Esophagus squamous epithelium (tissue), 5 donors: ENCODE data around the gene LRP1B. TPM values are rescaled to one million over a fixed set of nuclear protein-coding genes. Genes with fewer than 3 reads are reported as not detected.

Experiments
- DNase-seq: peaks from one replicate; lab custom pipeline; 2025; lab: John Stamatoyannopoulos, UW
- H3K27ac ChIP-seq, 4 donors: fragments of 200-600 bp; sonication (generic); one replicate each; pipeline ENCODE4 v1.5.1; 2016 to 2019; ENCODE audit warnings: mild to moderate bottlenecking in 1 of 4
- H3K27me3 ChIP-seq, 4 donors: fragments of 200-600 bp; sonication (generic); 1 replicate in 3 of 4; 2 replicates in 1 of 4; pipeline versions ENCODE4 v1.5.1 to v1.6.0; 2017 to 2021; ENCODE audit warnings: antibody characterized with exemption in 1 of 4
- H3K36me3 ChIP-seq, 3 donors: fragments of 200-600 bp; sonication (generic); one replicate each; pipeline ENCODE4 v1.5.1; 2016 to 2019
- H3K4me1 ChIP-seq, 3 donors: fragments of 200-600 bp; sonication (generic); one replicate each; pipeline ENCODE4 v1.5.1; 2017 to 2019
- H3K4me3 ChIP-seq, 4 donors: fragments of 200-600 bp; sonication (generic); 1 replicate in 3 of 4; 2 replicates in 1 of 4; pipeline ENCODE4 v1.5.1; 2016 to 2019; ENCODE audit warnings: mild to moderate bottlenecking in 2 of 4, moderate library complexity in 1 of 4
- H3K9me3 ChIP-seq, 3 donors: fragments of 200-600 bp; sonication (generic); one replicate each; pipeline ENCODE4 v1.5.1; 2016 to 2019
- CTCF ChIP-seq, 6 experiments: fragments of 450-650 bp in 4 of 6; fragments of 200-600 bp in 2 of 6; sonication (generic) in 2 of 6; IDR thresholded peaks; one replicate each; pipeline ENCODE4 v1.5.1; 2016 to 2019; ENCODE audit warnings: antibody characterized with exemption in 6 of 6, mild to moderate bottlenecking in 4 of 6, moderate library complexity in 4 of 6
- POLR2A ChIP-seq, 4 donors: fragments of 450-650 bp; IDR thresholded peaks; one replicate each; pipeline ENCODE4 v1.6.1; 2017; ENCODE audit warnings: antibody characterized with exemption in 4 of 4, mild to moderate bottlenecking in 4 of 4, moderate library complexity in 3 of 4
- WGBS, 2 donors: methylation state at CpG; one replicate each; pipeline ENCODE4 v1.1.5; 2018; 5-methylcytosine and 5-hydroxymethylcytosine counted together
- intact Hi-C: fragments of 100-400 bp; cut with DNase I; formaldehyde crosslinking; loops from one replicate; pipeline ENCODE4 v1.15.0; 2022
- total RNA-seq, 4 donors: library from RNA; depleted of rRNA; stranded (reverse); fragments of >200 nt; gene quantifications; one replicate each; pipeline ENCODE4 v1.1.0, GENCODE V29; 2016
- donor health status: DM: yes; HTN: yes; CAD: no.

Gene LRP1B
- total RNA-seq, 4 donors from 2014 or later = 0.04 to 1.1 (median 0.23) TPM

- Histone ChIP-seq H3K9me3 (no peaks in the 10 kb centered on the region), H3K27me3 (no peaks in the 10 kb centered on the region), H3K4me3 (no peak overlapping the region), H3K27ac (no peak overlapping the region), H3K4me1 (no peaks in the 10 kb centered on the region), H3K36me3 (no peaks in the 10 kb centered on the region)
- intact Hi-C loops = no loop called here
- no peak for DNase-seq
- 77 to 81% methylated on average over 4 of the region's 4 CpGs for WGBS, 2 donors
- TF ChIP-seq POLR2A (IDR thresholded peaks at IDR 0.05) = no peak
- no peak for TF ChIP-seq CTCF (IDR thresholded peaks at IDR 0.05)
Observed at GRCh38 chr2:142045641-142046040, 85.2 kb downstream of the LRP1B start.

GRCh38 chr2:142044197-142044596 is 86.6 kb downstream of the LRP1B start:
- no peaks in the 10 kb centered on the region for H3K4me1 ChIP-seq
- intact Hi-C loops = no loop called here
- 36 to 40% methylated on average over 3 of the region's 3 CpGs for WGBS, 2 donors
- H3K9me3 ChIP-seq = no peaks in the 10 kb centered on the region
- DNase-seq = no peak
- no peak overlapping the region for H3K27ac ChIP-seq
- no peak overlapping the region for H3K4me3 ChIP-seq
- no peak for TF ChIP-seq POLR2A (IDR thresholded peaks at IDR 0.05)
- TF ChIP-seq CTCF (IDR thresholded peaks at IDR 0.05) = no peak
- H3K36me3 ChIP-seq = no peaks in the 10 kb centered on the region
- no peaks in the 10 kb centered on the region for H3K27me3 ChIP-seq

- H3K4me1 ChIP-seq = no peaks in the 10 kb centered on the region
- DNase-seq = no peak
- WGBS, 2 donors = 61 to 78% methylated on average over 1 of the region's 1 CpG
- no peaks in the 10 kb centered on the region for H3K9me3 ChIP-seq
- H3K27me3 ChIP-seq = no peaks in the 10 kb centered on the region
- H3K36me3 ChIP-seq = no peaks in the 10 kb centered on the region
- H3K27ac ChIP-seq = no peak overlapping the region
- H3K4me3 ChIP-seq = no peak overlapping the region
- TF ChIP-seq POLR2A (IDR thresholded peaks at IDR 0.05) = no peak
- TF ChIP-seq CTCF (IDR thresholded peaks at IDR 0.05) = no peak
- intact Hi-C loops = no loop called here
Observed at GRCh38 chr2:142042536-142043199, 88.1 kb downstream of the LRP1B start.

GRCh38 chr2:142041996-142042395 is 88.8 kb downstream of the LRP1B start:
- DNase-seq = no peak
- no peaks in the 10 kb centered on the region for H3K27me3 ChIP-seq
- no peaks in the 10 kb centered on the region for H3K36me3 ChIP-seq
- H3K4me1 ChIP-seq = no peaks in the 10 kb centered on the region
- intact Hi-C loops = no loop called here
- WGBS, 2 donors = 81 to 83% methylated on average over 6 of the region's 6 CpGs
- H3K9me3 ChIP-seq = no peaks in the 10 kb centered on the region
- H3K4me3 ChIP-seq = no peak overlapping the region
- no peak overlapping the region for H3K27ac ChIP-seq
- TF ChIP-seq CTCF (IDR thresholded peaks at IDR 0.05) = no peak
- TF ChIP-seq POLR2A (IDR thresholded peaks at IDR 0.05) = no peak

GRCh38 chr2:142041105-142041504 is 89.7 kb downstream of the LRP1B start:
- Histone ChIP-seq H3K4me3 (no peak overlapping the region), H3K9me3 (no peaks in the 10 kb centered on the region), H3K27me3 (no peaks in the 10 kb centered on the region), H3K27ac (no peak overlapping the region), H3K4me1 (no peaks in the 10 kb centered on the region), H3K36me3 (no peaks in the 10 kb centered on the region)
- intact Hi-C loops = no loop called here
- no peak for TF ChIP-seq CTCF (IDR thresholded peaks at IDR 0.05)
- TF ChIP-seq POLR2A (IDR thresholded peaks at IDR 0.05) = no peak
- no peak for DNase-seq
- WGBS, 2 donors = 72 to 83% methylated on average over 1 of the region's 1 CpG
